ENCODE data around the gene ZNF169.
"Not testable (repeated sequence)": the region's sequence is repeated elsewhere in the genome, so short reads cannot be mapped to it uniquely, and the experiment has no call there.

The ZNF169 gene

GRCh38 chr9:94348754-94349153, 89.7 kb downstream of the ZNF169 start:
- not testable (repeated sequence) for DNase-seq (ENCODE audit: low spot score)

Measured in AG08395 (cell line).